GM13977 (cell line): ENCODE measurements around the gene ANGPTL5.

Experiments used
- DNase-seq: peaks from one replicate; pipeline ENCODE4 v3.0.0; 2012; ENCODE audit warnings: low spot score
- in situ Hi-C: fragments of 300-500 bp; cut with MboI; formaldehyde crosslinking; loops from one replicate; pipeline ENCODE4 v1.12.0; 2022; ENCODE audit warnings: low sequenced_read_pairs, low pct_unique_long_range_greater_than_20kb, mixed read lengths, inconsistent platforms; ENCODE audit not compliant: unreplicated experiment
- TF ChIP-seq, protein P1 (sequence below): IDR thresholded peaks from 2 replicates; pipeline ENCODE4 v1.5.1; 2012; ENCODE audit warnings: mild to moderate bottlenecking, control low read depth; ENCODE audit not compliant: insufficient read depth; ENCODE audit errors: extremely low read depth, missing control alignments

Gene ANGPTL5

DNA sequence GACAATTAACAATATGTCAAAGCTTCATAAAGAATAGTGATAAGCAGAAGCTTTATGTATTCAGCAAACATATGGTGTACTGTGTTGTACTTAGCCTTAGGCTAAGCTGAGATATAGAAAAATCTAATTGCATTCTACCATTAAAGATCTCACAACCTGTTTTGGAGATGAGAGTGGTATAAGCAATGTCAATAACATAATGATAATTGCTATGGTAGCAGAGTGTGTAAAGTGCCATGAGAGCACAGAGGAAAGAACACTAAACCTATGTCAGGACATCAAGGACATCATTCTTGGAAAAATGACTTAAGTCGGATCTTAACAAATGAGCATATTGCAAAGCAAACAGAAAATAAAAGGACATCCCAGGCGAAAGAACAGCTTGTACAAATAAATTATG is 28.6 kb upstream of the ANGPTL5 start:
- TF ChIP-seq, protein P1, sequence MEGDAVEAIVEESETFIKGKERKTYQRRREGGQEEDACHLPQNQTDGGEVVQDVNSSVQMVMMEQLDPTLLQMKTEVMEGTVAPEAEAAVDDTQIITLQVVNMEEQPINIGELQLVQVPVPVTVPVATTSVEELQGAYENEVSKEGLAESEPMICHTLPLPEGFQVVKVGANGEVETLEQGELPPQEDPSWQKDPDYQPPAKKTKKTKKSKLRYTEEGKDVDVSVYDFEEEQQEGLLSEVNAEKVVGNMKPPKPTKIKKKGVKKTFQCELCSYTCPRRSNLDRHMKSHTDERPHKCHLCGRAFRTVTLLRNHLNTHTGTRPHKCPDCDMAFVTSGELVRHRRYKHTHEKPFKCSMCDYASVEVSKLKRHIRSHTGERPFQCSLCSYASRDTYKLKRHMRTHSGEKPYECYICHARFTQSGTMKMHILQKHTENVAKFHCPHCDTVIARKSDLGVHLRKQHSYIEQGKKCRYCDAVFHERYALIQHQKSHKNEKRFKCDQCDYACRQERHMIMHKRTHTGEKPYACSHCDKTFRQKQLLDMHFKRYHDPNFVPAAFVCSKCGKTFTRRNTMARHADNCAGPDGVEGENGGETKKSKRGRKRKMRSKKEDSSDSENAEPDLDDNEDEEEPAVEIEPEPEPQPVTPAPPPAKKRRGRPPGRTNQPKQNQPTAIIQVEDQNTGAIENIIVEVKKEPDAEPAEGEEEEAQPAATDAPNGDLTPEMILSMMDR, result no peak

DNA sequence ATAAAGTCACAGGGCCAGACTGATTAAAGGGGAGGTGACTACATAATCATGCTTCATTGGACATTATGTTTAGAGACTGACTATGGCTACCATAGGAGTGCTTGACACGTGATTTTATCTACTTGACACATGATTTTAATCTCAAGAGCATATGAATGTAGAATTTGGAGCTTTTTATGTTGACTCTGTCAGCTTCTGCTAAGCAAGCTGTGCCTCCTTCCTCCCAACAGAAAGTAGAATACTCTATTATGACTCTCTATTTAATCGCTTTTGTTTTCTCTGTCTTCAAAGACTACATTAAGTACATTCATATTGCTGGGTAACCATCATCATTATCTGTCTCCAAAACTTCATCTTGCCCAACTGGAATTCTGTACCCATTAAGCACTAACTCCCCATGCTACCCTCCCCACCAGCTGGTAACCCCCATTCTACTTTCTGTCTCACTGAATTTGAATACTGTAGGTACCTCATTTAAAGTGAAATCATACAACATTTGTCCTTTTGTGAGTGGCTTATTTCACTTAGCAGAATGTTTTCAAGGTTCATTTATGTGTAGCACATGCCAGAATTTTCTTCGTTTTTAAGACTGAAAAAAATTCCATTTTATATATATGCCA is 24.7 kb upstream of the ANGPTL5 start:
- no peak for DNase-seq
- in situ Hi-C loops, result no loop called here
- TF ChIP-seq, protein P1, result no peak

More for the DNA sequence above, 28.6 kb upstream of the ANGPTL5 start:
- no peak for DNase-seq
- in situ Hi-C loops, result no loop called here

DNA sequence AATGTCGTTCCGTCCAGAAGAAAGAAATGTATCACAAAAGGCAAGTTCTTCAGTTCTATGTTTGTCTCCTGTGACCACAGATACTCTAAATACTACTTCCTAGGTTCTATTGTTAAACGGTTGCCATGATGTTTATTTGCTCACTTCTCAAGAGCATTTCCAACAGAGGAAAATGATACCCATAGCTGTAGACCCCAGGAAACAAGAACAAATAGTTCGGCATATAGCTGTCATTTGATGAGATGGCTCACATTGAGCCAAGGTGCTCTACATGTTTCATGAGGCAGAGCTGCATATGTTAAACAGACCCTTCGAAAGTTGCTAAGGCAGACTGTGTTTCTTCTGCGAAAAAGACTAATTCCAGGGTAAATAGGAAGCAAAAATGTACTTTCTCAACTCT is 15.4 kb upstream of the ANGPTL5 start:
- in situ Hi-C loops, result no loop called here
- TF ChIP-seq, protein P1, result no peak
- no peak for DNase-seq

DNA sequence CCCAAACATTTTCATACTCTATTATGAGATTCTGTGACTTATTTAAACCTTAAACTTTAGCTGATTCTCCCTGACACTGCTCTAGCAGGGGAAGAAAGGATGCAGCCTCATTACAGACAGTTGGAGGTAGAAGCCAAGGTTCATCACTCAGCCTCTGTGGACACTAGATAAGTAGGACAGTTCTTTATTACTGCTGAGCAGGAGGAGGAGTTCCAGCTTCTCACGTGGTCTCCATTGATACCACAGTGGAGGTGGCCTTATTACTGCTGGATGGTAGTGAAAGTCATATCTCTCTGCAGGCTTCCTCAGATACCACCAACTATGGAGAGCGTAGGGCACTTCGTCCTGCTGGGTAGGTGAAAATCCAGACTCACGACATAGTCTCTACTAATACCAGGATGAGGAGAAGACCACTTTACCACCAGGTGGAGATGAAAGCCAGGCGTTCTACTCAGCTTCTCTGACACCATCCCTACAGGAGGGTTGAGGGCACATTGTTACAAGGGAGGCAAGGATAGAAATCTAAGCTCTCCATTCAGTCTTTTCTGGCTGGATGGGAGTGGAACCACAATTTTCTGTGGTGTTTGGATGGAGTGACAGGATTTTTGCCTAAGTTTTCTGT is 13.1 kb upstream of the ANGPTL5 start:
- DNase-seq, result no peak
- in situ Hi-C loops, result no loop called here
- TF ChIP-seq, protein P1, result no peak

DNA sequence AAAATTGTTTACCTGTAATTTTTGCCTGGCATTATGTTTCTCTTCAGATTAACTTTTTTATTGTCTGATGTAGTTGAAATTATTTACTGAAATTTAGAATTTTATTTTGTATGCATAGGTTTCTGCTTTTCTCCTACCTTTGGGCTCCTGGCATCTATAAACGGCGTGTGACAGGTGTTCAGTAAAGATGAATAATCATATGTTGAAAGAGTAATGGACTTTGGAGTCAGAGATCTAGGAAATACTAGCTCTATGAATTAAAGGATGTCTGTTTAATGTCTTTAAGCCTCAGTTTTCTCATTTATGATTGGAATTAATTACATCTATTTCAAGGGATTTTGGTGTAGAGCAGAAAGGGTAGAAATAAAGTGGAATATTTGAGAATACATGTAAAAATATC is 7.2 kb upstream of the ANGPTL5 start:
- DNase-seq, result no peak
- in situ Hi-C loops, result no loop called here
- TF ChIP-seq, protein P1, result no peak

DNA sequence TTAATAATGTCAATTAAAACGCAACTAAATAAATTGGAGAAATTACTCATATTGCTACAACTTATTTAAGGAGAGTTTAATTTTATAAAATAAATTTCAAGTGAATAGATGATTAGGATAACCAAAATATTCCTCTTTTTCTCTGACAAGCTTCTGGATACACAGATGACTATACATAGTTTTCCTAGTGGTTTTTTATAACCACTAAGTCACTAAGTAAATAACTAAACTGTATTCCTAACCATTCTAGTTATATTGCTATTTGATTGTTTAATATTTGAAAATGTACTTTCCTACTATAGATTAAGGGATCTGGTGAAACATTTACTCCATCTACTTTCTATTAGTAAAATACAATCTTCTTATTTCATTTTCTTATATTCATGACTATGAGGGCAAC is 4.7 kb upstream of the ANGPTL5 start:
- in situ Hi-C loops, result no loop called here
- TF ChIP-seq, protein P1, result no peak

More for the DNA sequence above, 4.7 kb upstream of the ANGPTL5 start:
- no peak for DNase-seq
